Sigmoid colon (tissue), 7 donors: ENCODE results near the gene TAF1B. TPM values are rescaled to one million over a fixed set of nuclear protein-coding genes. Genes with fewer than 3 reads are reported as not detected.

Experiments
- DNase-seq: peaks from one replicate; pipeline ENCODE4 v3.0.0-alpha.2; 2019
- H3K27ac ChIP-seq, 4 donors: fragments of 200-600 bp; sonication (generic); one replicate each; pipeline ENCODE4 v1.5.1; 2016 to 2019; ENCODE audit warnings: mild to moderate bottlenecking in 1 of 4
- H3K27me3 ChIP-seq, 3 donors: fragments of 200-600 bp; sonication (generic); one replicate each; pipeline ENCODE4 v1.5.1; 2019; ENCODE audit warnings: mild to moderate bottlenecking in 1 of 3
- H3K36me3 ChIP-seq, 4 donors: fragments of 200-600 bp; sonication (generic); one replicate each; pipeline ENCODE4 v1.5.1; 2016 to 2019
- H3K4me1 ChIP-seq, 4 donors: fragments of 200-600 bp; sonication (generic); one replicate each; pipeline ENCODE4 v1.5.1; 2017 to 2019
- H3K4me3 ChIP-seq, 4 donors: fragments of 200-600 bp; sonication (generic); one replicate each; pipeline ENCODE4 v1.5.1; 2017 to 2019; ENCODE audit warnings: mild to moderate bottlenecking in 2 of 4, moderate library complexity in 1 of 4
- H3K9me3 ChIP-seq, 4 donors: fragments of 200-600 bp in 3 of 4; sonication (generic) in 3 of 4; one replicate each; pipeline versions ENCODE4 v1.5.1 to v1.6.1; 2013 to 2019
- CTCF ChIP-seq, 4 experiments: fragments of 450-650 bp in 3 of 4; fragments of 200-600 bp in 1 of 4; IDR thresholded peaks; one replicate each; pipeline ENCODE4 v1.5.1; 2016 to 2019; ENCODE audit warnings: antibody characterized with exemption in 4 of 4, mild to moderate bottlenecking in 3 of 4, moderate library complexity in 2 of 4
- EP300 ChIP-seq, 4 donors: sonication (generic); formaldehyde crosslinking; IDR thresholded peaks; one replicate each; pipeline ENCODE4 v1.6.1; 2017; ENCODE audit warnings: antibody characterized with exemption in 4 of 4
- POLR2A ChIP-seq, 2 donors: fragments of 450-650 bp; IDR thresholded peaks; one replicate each; pipeline ENCODE4 v1.6.1; 2016; ENCODE audit warnings: antibody characterized with exemption in 2 of 2, mild to moderate bottlenecking in 2 of 2, moderate library complexity in 2 of 2
- POLR2AphosphoS5 ChIP-seq, 4 donors: sonication (generic); formaldehyde crosslinking; IDR thresholded peaks; one replicate each; pipeline ENCODE4 v1.6.1; 2017; ENCODE audit warnings: antibody characterized with exemption in 4 of 4
- WGBS, 2 donors: extraction: QIAGEN DNeasy Blood & Tissue Kit; methylation state at CpG; one replicate each; pipeline ENCODE4 v1.1.7; 2013; 5-methylcytosine and 5-hydroxymethylcytosine counted together
- intact Hi-C: fragments of 100-400 bp; cut with DNase I; formaldehyde crosslinking; loops from one replicate; pipeline ENCODE4 v1.15.1; 2023
- polyA plus RNA-seq, 3 donors: library from polyadenylated mRNA; stranded (reverse); fragments of 200-250 nt; gene quantifications; one replicate each; pipeline ENCODE4 v1.2.3, GENCODE V29; 2013
- total RNA-seq, 4 donors: library from RNA; depleted of rRNA; stranded (reverse); fragments of >200 nt; gene quantifications; one replicate each; pipeline ENCODE4 v1.1.0, GENCODE V29; 2016
- donor health status: healthy with polysubstance abuse.
- donor health status: Bipolar disorder and iron deficiency.
- donor health status: healthy.

Gene TAF1B
- total and polyA plus RNA-seq, 7 donors = 2.3 to 19.8 (median 11.4) TPM

GRCh38 chr2:9965119-9965822, 122.0 kb downstream of the TAF1B start:
- Histone ChIP-seq H3K36me3 (peaks cover 0 to 5% (median 0%) of the 10 kb centered on the region in 4 donors), H3K27me3 (no peaks in the 10 kb centered on the region), H3K27ac (no peak overlapping the region), H3K4me3 (no peak overlapping the region), H3K4me1 (peaks cover 0 to 4% (median under 1%) of the 10 kb centered on the region in 4 donors), H3K9me3 (no peaks in the 10 kb centered on the region)
- intact Hi-C loops = no loop called here
- no peak for DNase-seq
- no peak for TF ChIP-seq EP300 (IDR thresholded peaks at IDR 0.05)
- no peak for TF ChIP-seq CTCF (IDR thresholded peaks at IDR 0.05)
- TF ChIP-seq POLR2AphosphoS5 (IDR thresholded peaks at IDR 0.05) = no peak
- TF ChIP-seq POLR2A (IDR thresholded peaks at IDR 0.05) = no peak
- 85 to 91% methylated on average over 8 of the region's 8 CpGs for WGBS, 2 donors

- 72 to 88% methylated on average over 3 of the region's 3 CpGs for WGBS, 2 donors
- TF ChIP-seq EP300 (IDR thresholded peaks at IDR 0.05) = no peak
- TF ChIP-seq POLR2AphosphoS5 (IDR thresholded peaks at IDR 0.05) = no peak
- no peak for TF ChIP-seq POLR2A (IDR thresholded peaks at IDR 0.05)
- TF ChIP-seq CTCF (IDR thresholded peaks at IDR 0.05) = no peak
- Histone ChIP-seq H3K9me3 (no peaks in the 10 kb centered on the region), H3K4me1 (peaks cover 0 to 15% (median 12%) of the 10 kb centered on the region in 4 donors), H3K4me3 (no peak overlapping the region), H3K36me3 (peaks cover 0 to 5% (median 0%) of the 10 kb centered on the region in 4 donors), H3K27me3 (no peaks in the 10 kb centered on the region), H3K27ac (peak overlapping the region in 1 of 4 donors; percentile 27)
- no peak for DNase-seq
- intact Hi-C loops = no loop called here
Measured at GRCh38 chr2:9966491-9967022, 123.3 kb downstream of the TAF1B start.

GRCh38 chr2:9967053-9967775, 123.9 kb downstream of the TAF1B start:
- intact Hi-C loops = no loop called here
- DNase-seq = no peak
- H3K27me3 ChIP-seq = no peaks in the 10 kb centered on the region
- peak overlapping the region in 1 of 4 donors; percentile 27 for H3K27ac ChIP-seq
- WGBS, 2 donors = 89 to 92% methylated on average over 11 of the region's 11 CpGs
- no peaks in the 10 kb centered on the region for H3K9me3 ChIP-seq
- H3K4me1 ChIP-seq = peaks cover 0 to 15% (median 14%) of the 10 kb centered on the region in 4 donors
- H3K36me3 ChIP-seq = peaks cover 0 to 5% (median 0%) of the 10 kb centered on the region in 4 donors
- no peak for TF ChIP-seq EP300 (IDR thresholded peaks at IDR 0.05)
- no peak for TF ChIP-seq CTCF (IDR thresholded peaks at IDR 0.05)
- TF ChIP-seq POLR2AphosphoS5 (IDR thresholded peaks at IDR 0.05) = no peak
- TF ChIP-seq POLR2A (IDR thresholded peaks at IDR 0.05) = no peak
- no peak overlapping the region for H3K4me3 ChIP-seq

GRCh38 chr2:9968553-9969497, 125.6 kb downstream of the TAF1B start:
- peaks cover 0 to 5% (median 0%) of the 10 kb centered on the region in 4 donors for H3K36me3 ChIP-seq
- WGBS, 2 donors = 72 to 87% methylated on average over 10 of the region's 10 CpGs
- H3K27ac ChIP-seq = peak overlapping the region in 3 of 4 donors; percentile 36 to 50 (median 48)
- H3K9me3 ChIP-seq = no peaks in the 10 kb centered on the region
- DNase-seq = no peak
- no peak overlapping the region for H3K4me3 ChIP-seq
- H3K27me3 ChIP-seq = no peaks in the 10 kb centered on the region
- TF ChIP-seq POLR2AphosphoS5 (IDR thresholded peaks at IDR 0.05) (no peak), CTCF (IDR thresholded peaks at IDR 0.05) (no peak), POLR2A (IDR thresholded peaks at IDR 0.05) (no peak), EP300 (IDR thresholded peaks at IDR 0.05) (no peak)
- intact Hi-C loops = no loop called here
- H3K4me1 ChIP-seq = peaks cover 0 to 15% (median 14%) of the 10 kb centered on the region in 4 donors
